Measurements from ENCODE around the gene TIMP2. TPM values are rescaled to one million over a fixed set of nuclear protein-coding genes. Genes with fewer than 3 reads are reported as not detected.

The TIMP2 gene
- total RNA-seq, 1 experiment from 2014 or later: 62.4 TPM

DNA sequence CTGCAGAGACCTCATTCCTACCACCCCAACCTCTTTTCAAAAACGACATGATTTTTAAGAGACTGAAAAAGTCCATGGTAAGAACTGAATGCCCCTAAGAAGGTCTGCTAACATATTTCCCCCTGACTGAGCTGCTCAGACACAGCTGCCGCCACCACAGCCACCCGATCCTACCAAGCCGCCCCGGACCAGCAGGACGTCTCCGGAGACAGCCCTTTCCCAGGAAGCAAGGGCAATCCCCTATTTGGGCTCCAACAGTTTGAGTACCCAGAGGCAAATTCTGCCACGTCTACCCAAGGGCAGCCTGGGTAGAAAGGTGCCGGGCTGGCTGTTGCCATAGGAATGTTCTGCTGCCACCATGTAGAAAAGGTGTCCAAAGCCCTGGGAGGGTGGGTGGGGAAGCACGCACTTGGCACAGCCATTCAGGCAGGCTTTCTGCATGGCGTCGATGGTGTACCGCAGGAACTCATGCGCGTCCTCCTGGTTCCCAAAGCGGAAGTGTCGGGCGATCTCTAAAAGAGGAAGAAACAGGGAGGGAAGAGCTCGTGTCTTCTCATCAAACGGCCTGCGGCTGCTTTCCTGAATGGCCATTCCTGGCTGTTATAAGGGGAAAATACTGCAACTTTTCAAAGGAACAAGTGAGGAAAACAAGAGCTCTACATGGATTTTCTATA is 98.2 kb downstream of the TIMP2 start:
- peaks cover 23% of the 10 kb centered on the region for H3K36me3 ChIP-seq (ENCODE audit: control insufficient read depth, insufficient read depth, low read length)
- no peak for DNase-seq (ENCODE audit: low read depth, low spot score)
- TF ChIP-seq SIN3A (IDR thresholded peaks at IDR 0.05; ENCODE audit: borderline replicate concordance, insufficient read depth, low read depth, low read length) (no peak), POLR2AphosphoS5 (IDR thresholded peaks at IDR 0.05; ENCODE audit: low read depth, low read length) (no peak), TCF7L2 (IDR thresholded peaks at IDR 0.05; ENCODE audit: low read depth, low read length) (no peak)
- TF ChIP-seq, protein P1, sequence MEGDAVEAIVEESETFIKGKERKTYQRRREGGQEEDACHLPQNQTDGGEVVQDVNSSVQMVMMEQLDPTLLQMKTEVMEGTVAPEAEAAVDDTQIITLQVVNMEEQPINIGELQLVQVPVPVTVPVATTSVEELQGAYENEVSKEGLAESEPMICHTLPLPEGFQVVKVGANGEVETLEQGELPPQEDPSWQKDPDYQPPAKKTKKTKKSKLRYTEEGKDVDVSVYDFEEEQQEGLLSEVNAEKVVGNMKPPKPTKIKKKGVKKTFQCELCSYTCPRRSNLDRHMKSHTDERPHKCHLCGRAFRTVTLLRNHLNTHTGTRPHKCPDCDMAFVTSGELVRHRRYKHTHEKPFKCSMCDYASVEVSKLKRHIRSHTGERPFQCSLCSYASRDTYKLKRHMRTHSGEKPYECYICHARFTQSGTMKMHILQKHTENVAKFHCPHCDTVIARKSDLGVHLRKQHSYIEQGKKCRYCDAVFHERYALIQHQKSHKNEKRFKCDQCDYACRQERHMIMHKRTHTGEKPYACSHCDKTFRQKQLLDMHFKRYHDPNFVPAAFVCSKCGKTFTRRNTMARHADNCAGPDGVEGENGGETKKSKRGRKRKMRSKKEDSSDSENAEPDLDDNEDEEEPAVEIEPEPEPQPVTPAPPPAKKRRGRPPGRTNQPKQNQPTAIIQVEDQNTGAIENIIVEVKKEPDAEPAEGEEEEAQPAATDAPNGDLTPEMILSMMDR (IDR thresholded peaks at IDR 0.05): no peak
- TF ChIP-seq, protein P2, sequence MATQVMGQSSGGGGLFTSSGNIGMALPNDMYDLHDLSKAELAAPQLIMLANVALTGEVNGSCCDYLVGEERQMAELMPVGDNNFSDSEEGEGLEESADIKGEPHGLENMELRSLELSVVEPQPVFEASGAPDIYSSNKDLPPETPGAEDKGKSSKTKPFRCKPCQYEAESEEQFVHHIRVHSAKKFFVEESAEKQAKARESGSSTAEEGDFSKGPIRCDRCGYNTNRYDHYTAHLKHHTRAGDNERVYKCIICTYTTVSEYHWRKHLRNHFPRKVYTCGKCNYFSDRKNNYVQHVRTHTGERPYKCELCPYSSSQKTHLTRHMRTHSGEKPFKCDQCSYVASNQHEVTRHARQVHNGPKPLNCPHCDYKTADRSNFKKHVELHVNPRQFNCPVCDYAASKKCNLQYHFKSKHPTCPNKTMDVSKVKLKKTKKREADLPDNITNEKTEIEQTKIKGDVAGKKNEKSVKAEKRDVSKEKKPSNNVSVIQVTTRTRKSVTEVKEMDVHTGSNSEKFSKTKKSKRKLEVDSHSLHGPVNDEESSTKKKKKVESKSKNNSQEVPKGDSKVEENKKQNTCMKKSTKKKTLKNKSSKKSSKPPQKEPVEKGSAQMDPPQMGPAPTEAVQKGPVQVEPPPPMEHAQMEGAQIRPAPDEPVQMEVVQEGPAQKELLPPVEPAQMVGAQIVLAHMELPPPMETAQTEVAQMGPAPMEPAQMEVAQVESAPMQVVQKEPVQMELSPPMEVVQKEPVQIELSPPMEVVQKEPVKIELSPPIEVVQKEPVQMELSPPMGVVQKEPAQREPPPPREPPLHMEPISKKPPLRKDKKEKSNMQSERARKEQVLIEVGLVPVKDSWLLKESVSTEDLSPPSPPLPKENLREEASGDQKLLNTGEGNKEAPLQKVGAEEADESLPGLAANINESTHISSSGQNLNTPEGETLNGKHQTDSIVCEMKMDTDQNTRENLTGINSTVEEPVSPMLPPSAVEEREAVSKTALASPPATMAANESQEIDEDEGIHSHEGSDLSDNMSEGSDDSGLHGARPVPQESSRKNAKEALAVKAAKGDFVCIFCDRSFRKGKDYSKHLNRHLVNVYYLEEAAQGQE (IDR thresholded peaks at IDR 0.05; ENCODE audit: insufficient read depth in 1 of 2, low read depth in 2 of 2, low read length in 1 of 2): no peak
- H3K9me3 ChIP-seq (ENCODE audit: control insufficient read depth, insufficient read depth, low read depth, low read length): no peaks in the 10 kb centered on the region
- H3K27me3 ChIP-seq (ENCODE audit: control insufficient read depth, insufficient read depth, low read length): no peaks in the 10 kb centered on the region
- H3K27ac ChIP-seq (ENCODE audit: low read length): no peak overlapping the region
- no peak overlapping the region for H3K4me3 ChIP-seq (ENCODE audit: low read depth in 2 of 2, low read length in 2 of 2)
- POLR2A ChIA-PET: no interaction called here
- intact Hi-C loops (cut with micrococcal nuclease; ENCODE audit: unreplicated experiment): no loop called here
- no TSS peak for BruUV-seq (replicated peaks)
- CTCF ChIA-PET: no interaction called here
- in situ Hi-C loops (cut with HindIII; ENCODE audit: low pct_unique_long_range_greater_than_20kb, low sequenced_read_pairs): loop anchor here (25.0 kb wide), 1 partner anchor 340 kb away; no protein-coding TSS in a partner anchor
- ATAC-seq: no peak
- H3K4me1 ChIP-seq (ENCODE audit: control insufficient read depth, insufficient read depth, low read length): no peaks in the 10 kb centered on the region

DNA sequence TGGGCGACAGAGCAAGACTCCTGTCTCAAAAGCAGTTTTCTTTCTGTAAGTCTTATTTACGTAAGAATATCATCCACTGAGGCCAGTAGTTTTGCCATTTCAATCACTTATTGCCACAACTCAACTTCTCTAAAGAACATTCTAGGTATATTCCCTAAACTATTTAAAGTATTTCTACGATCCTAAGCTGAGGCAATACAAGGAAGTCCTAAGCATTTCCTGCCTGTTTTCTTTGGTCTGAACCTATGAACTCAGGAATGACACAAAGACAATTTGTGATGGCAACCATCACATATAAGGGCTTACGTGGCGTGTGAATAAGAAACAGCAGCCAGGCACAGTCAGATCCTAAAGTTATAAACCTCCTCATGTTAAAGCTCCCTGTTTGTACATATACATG is 98.8 kb downstream of the TIMP2 start:
- no TSS peak for BruUV-seq (replicated peaks)
- Histone ChIP-seq H3K27me3 (ENCODE audit: control insufficient read depth, insufficient read depth, low read length) (no peaks in the 10 kb centered on the region), H3K27ac (ENCODE audit: low read length) (no peak overlapping the region), H3K36me3 (ENCODE audit: control insufficient read depth, insufficient read depth, low read length) (peaks cover 23% of the 10 kb centered on the region), H3K4me1 (ENCODE audit: control insufficient read depth, insufficient read depth, low read length) (no peaks in the 10 kb centered on the region), H3K9me3 (ENCODE audit: control insufficient read depth, insufficient read depth, low read depth, low read length) (no peaks in the 10 kb centered on the region), H3K4me3 (ENCODE audit: low read depth in 2 of 2, low read length in 2 of 2) (no peak overlapping the region)
- CTCF ChIA-PET: no interaction called here
- ATAC-seq (no peak), DNase-seq (ENCODE audit: low read depth, low spot score) (no peak)
- TF ChIP-seq, protein P1 (IDR thresholded peaks at IDR 0.05): no peak
- TF ChIP-seq SIN3A (IDR thresholded peaks at IDR 0.05; ENCODE audit: borderline replicate concordance, insufficient read depth, low read depth, low read length): no peak
- no peak for TF ChIP-seq TCF7L2 (IDR thresholded peaks at IDR 0.05; ENCODE audit: low read depth, low read length)
- TF ChIP-seq POLR2AphosphoS5 (IDR thresholded peaks at IDR 0.05; ENCODE audit: low read depth, low read length): no peak
- TF ChIP-seq, protein P2 (IDR thresholded peaks at IDR 0.05; ENCODE audit: insufficient read depth in 1 of 2, low read depth in 2 of 2, low read length in 1 of 2): no peak
- POLR2A ChIA-PET: no interaction called here
- intact Hi-C loops (cut with micrococcal nuclease; ENCODE audit: unreplicated experiment): no loop called here
- in situ Hi-C loops (cut with HindIII; ENCODE audit: low pct_unique_long_range_greater_than_20kb, low sequenced_read_pairs): loop anchor here (25.0 kb wide), 1 partner anchor 339 kb away; no protein-coding TSS in a partner anchor
